22Rv1 (cell line): ENCODE measurements around the gene ST3GAL2.

ENCODE experiments used
- ZFX ChIP-seq: fragments of 450-650 bp; IDR thresholded peaks from 2 replicates; pipeline ENCODE4 v1.6.1; 2017; ENCODE audit warnings: antibody characterized with exemption, borderline replicate concordance
- TF ChIP-seq, protein P1 (sequence below): fragments of 450-650 bp; IDR thresholded peaks from 2 replicates; pipeline ENCODE4 v1.5.1; 2017; ENCODE audit warnings: mild to moderate bottlenecking

DNA sequence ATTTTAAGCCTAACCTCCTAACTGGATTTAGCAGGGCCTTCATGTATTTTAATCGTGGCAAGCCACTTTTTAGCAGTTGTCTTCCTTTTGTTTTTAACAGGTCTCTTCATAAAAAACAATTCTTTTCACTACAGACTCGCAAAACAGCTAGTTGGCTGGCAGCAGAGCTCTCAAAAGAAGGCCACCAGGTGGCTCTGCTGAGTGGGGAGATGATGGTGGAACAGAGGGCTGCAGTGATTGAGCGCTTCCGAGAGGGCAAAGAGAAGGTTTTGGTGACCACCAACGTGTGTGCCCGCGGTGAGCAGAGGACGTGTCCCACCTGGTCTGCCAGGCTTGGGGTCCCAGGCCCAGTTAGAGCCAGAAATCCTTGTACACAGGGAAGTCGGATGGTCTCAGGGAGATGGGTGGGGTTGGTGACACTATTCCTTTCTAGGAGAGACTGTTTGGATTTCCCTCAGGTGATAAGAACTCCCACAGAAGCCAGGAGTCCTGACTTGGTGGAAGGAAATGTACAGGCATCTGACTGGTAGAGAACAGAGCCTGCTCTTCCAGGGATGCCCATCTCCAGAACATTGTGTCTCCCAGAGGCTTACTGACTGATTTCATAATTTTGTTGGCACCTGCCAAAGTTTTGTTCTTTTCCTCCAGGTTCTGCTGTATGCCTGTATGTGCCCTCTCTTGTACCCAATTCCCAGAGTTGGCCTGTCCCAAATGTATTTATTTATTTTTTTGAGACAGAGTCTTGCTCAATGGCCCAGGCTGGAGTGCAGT is 107.1 kb downstream of the ST3GAL2 start:
- TF ChIP-seq, protein P1, sequence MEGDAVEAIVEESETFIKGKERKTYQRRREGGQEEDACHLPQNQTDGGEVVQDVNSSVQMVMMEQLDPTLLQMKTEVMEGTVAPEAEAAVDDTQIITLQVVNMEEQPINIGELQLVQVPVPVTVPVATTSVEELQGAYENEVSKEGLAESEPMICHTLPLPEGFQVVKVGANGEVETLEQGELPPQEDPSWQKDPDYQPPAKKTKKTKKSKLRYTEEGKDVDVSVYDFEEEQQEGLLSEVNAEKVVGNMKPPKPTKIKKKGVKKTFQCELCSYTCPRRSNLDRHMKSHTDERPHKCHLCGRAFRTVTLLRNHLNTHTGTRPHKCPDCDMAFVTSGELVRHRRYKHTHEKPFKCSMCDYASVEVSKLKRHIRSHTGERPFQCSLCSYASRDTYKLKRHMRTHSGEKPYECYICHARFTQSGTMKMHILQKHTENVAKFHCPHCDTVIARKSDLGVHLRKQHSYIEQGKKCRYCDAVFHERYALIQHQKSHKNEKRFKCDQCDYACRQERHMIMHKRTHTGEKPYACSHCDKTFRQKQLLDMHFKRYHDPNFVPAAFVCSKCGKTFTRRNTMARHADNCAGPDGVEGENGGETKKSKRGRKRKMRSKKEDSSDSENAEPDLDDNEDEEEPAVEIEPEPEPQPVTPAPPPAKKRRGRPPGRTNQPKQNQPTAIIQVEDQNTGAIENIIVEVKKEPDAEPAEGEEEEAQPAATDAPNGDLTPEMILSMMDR = peak; percentile 78
- TF ChIP-seq ZFX = no peak
